ENCODE measurements around the gene MGAM2.

Gene MGAM2

DNA sequence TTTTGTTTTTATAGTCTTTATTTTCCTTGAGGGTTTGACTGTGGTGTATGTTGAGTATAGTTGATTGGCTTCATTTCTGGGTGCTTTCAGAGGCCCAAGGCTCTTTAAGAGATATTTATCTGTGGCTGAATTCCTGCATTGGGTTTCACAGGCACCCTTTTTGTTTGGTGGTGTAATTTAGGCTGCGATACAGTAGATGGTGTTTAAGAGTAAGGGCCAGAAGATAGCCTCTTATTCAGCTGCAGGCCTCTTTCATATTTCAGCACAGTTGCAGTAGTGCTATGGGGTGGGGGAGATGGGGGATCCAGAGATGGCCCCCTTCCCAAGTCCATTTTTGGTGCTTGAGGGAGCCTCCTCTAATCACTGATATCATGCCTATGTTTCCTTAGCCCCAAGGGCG, 69.7 kb downstream of the MGAM2 start:
- no peaks in the 10 kb centered on the region for H3K36me3 ChIP-seq (ENCODE audit: control insufficient read depth, insufficient read depth, low read length)
- H3K27me3 ChIP-seq (ENCODE audit: control insufficient read depth, insufficient read depth, low read length): no peaks in the 10 kb centered on the region
- H3K9me3 ChIP-seq (ENCODE audit: control insufficient read depth, insufficient read depth, low read length): no peaks in the 10 kb centered on the region
- H3K4me3 ChIP-seq (ENCODE audit: low read depth, low read length): no peak overlapping the region
- H3K4me1 ChIP-seq (ENCODE audit: control insufficient read depth, insufficient read depth, low read length): no peaks in the 10 kb centered on the region
- H3K9ac ChIP-seq (ENCODE audit: low read depth, low read length): no peak overlapping the region

DNA sequence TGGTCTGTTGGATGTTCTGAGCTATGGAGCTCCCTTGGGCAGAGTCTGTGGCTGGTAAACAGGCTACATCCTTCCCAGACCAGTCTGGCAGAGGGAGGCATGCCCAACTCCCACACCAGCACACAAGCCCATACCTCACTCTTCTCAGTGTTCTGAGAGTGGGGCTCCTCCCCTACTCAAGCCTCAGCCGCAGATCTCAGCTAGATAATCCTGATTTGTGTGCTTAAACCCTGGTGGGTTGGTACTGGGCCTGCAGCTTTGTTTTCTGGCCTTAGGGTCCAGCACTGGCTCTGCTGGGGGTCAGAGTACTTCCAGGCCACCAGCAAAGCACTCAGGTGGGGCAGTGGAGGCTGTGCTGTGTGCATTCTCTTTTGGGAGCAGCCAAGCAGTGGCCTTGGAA, 70.4 kb downstream of the MGAM2 start:
- H3K27me3 ChIP-seq (ENCODE audit: control insufficient read depth, insufficient read depth, low read length): no peaks in the 10 kb centered on the region
- no peaks in the 10 kb centered on the region for H3K9me3 ChIP-seq (ENCODE audit: control insufficient read depth, insufficient read depth, low read length)
- H3K9ac ChIP-seq (ENCODE audit: low read depth, low read length): no peak overlapping the region
- no peaks in the 10 kb centered on the region for H3K36me3 ChIP-seq (ENCODE audit: control insufficient read depth, insufficient read depth, low read length)
- no peaks in the 10 kb centered on the region for H3K4me1 ChIP-seq (ENCODE audit: control insufficient read depth, insufficient read depth, low read length)
- H3K4me3 ChIP-seq (ENCODE audit: low read depth, low read length): no peak overlapping the region

DNA sequence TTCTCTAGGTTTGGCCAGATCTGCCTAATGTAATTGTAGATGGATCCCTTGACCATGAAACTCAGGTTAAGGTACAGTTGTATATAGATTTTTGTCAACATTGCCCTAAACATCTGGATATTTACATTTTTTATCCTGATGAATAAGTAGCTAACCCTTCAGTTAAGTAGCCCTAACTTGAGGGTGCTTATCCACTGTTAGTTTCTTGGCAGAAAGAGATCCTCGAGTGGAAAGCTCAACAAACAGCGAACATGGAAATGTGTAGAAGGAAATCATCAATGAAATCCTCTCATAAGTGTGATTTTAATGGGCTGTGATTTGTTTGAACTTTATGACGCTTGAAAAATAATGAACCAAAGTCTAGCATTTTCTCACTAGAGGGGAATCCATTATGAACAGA, 73.6 kb downstream of the MGAM2 start:
- Histone ChIP-seq H3K27me3 (ENCODE audit: control insufficient read depth, insufficient read depth, low read length) (no peaks in the 10 kb centered on the region), H3K4me1 (ENCODE audit: control insufficient read depth, insufficient read depth, low read length) (no peaks in the 10 kb centered on the region), H3K4me3 (ENCODE audit: low read depth, low read length) (no peak overlapping the region), H3K9ac (ENCODE audit: low read depth, low read length) (no peak overlapping the region), H3K36me3 (ENCODE audit: control insufficient read depth, insufficient read depth, low read length) (no peaks in the 10 kb centered on the region), H3K9me3 (ENCODE audit: control insufficient read depth, insufficient read depth, low read length) (no peaks in the 10 kb centered on the region)

DNA sequence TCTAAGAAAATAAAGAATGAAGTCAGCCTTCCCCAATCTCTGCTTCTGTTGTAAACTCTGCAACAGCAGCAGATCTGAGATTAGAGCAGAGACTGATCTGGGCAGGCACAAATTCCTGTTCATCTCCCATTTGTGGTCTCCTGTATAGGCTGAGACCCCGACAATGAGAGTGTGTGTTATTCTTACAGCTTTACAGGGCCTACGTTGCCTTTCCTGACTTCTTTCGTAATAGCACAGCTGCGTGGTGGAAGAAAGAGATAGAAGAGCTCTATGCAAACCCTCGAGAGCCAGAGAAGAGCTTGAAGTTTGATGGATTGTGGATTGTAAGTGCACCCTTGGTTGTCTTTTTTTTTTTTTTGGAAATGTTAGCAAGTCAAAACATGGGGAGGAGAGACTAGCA, 74.3 kb downstream of the MGAM2 start:
- Histone ChIP-seq H3K27me3 (ENCODE audit: control insufficient read depth, insufficient read depth, low read length) (no peaks in the 10 kb centered on the region), H3K9ac (ENCODE audit: low read depth, low read length) (no peak overlapping the region), H3K4me3 (ENCODE audit: low read depth, low read length) (no peak overlapping the region), H3K9me3 (ENCODE audit: control insufficient read depth, insufficient read depth, low read length) (no peaks in the 10 kb centered on the region), H3K4me1 (ENCODE audit: control insufficient read depth, insufficient read depth, low read length) (no peaks in the 10 kb centered on the region), H3K36me3 (ENCODE audit: control insufficient read depth, insufficient read depth, low read length) (no peaks in the 10 kb centered on the region)

DNA sequence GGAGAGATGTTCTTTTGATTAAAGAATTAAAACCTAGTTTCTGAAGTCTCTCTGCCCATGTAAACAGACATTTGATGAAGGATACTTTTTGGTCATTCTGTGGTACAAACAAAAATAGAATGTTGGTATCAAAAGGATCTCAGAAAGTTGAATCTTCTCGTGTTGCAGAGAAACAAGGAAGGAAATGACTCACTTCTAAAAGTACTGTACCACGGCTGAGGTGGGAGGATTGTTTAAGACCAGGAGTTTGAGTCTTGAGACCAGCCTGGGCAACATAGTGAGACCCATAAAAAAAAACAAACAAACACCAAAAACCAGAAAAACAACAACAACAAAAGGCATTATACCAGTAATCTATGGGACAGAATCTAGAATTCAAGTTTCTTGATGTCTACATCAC, 76.6 kb downstream of the MGAM2 start:
- no peaks in the 10 kb centered on the region for H3K36me3 ChIP-seq (ENCODE audit: control insufficient read depth, insufficient read depth, low read length)
- no peaks in the 10 kb centered on the region for H3K4me1 ChIP-seq (ENCODE audit: control insufficient read depth, insufficient read depth, low read length)
- H3K27me3 ChIP-seq (ENCODE audit: control insufficient read depth, insufficient read depth, low read length): no peaks in the 10 kb centered on the region
- H3K9ac ChIP-seq (ENCODE audit: low read depth, low read length): no peak overlapping the region
- H3K4me3 ChIP-seq (ENCODE audit: low read depth, low read length): no peak overlapping the region
- no peaks in the 10 kb centered on the region for H3K9me3 ChIP-seq (ENCODE audit: control insufficient read depth, insufficient read depth, low read length)

DNA sequence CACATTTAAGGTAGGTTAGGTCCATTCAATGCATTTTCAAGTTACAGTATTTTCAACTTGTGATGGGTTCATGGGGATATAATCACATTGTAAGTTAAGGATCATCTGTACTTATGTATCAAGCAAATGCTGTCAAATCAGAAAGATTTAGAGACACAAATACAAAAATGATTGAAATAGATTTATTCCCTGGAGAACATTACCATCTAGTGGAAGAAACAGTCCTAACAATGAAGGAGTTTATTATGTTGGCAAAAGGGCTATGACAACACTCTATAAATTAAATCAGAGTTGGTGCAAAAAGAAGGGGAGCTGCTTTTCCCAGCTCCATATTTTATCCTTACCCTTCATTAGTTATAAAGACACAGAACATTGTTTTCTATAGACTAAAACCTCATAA, 77.3 kb downstream of the MGAM2 start:
- Histone ChIP-seq H3K36me3 (ENCODE audit: control insufficient read depth, insufficient read depth, low read length) (no peaks in the 10 kb centered on the region), H3K27me3 (ENCODE audit: control insufficient read depth, insufficient read depth, low read length) (no peaks in the 10 kb centered on the region), H3K4me1 (ENCODE audit: control insufficient read depth, insufficient read depth, low read length) (no peaks in the 10 kb centered on the region), H3K9me3 (ENCODE audit: control insufficient read depth, insufficient read depth, low read length) (no peaks in the 10 kb centered on the region), H3K4me3 (ENCODE audit: low read depth, low read length) (no peak overlapping the region), H3K9ac (ENCODE audit: low read depth, low read length) (no peak overlapping the region)

DNA sequence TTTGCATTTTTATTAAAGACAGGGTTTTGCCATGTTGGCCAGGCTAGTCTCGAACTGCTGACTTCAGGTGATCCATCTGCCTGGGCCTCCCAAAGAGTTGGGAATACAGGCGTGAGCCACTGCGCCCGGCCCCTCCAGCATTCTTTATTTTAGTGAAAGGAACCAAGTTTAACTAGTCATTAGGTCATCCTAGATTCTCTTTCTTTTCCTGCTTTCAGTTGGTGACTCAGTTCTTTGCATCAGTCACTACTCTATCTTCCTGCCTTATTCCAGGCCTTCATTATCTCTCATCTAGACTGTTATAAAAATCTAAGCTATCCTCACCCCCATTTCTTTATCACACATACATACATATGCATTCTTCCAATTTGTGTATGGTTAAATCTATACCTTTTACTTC, 82.7 kb downstream of the MGAM2 start:
- H3K4me3 ChIP-seq (ENCODE audit: low read depth, low read length): no peak overlapping the region
- no peaks in the 10 kb centered on the region for H3K4me1 ChIP-seq (ENCODE audit: control insufficient read depth, insufficient read depth, low read length)
- no peaks in the 10 kb centered on the region for H3K9me3 ChIP-seq (ENCODE audit: control insufficient read depth, insufficient read depth, low read length)
- H3K36me3 ChIP-seq (ENCODE audit: control insufficient read depth, insufficient read depth, low read length): no peaks in the 10 kb centered on the region
- no peaks in the 10 kb centered on the region for H3K27me3 ChIP-seq (ENCODE audit: control insufficient read depth, insufficient read depth, low read length)
- no peak overlapping the region for H3K9ac ChIP-seq (ENCODE audit: low read depth, low read length)

DNA sequence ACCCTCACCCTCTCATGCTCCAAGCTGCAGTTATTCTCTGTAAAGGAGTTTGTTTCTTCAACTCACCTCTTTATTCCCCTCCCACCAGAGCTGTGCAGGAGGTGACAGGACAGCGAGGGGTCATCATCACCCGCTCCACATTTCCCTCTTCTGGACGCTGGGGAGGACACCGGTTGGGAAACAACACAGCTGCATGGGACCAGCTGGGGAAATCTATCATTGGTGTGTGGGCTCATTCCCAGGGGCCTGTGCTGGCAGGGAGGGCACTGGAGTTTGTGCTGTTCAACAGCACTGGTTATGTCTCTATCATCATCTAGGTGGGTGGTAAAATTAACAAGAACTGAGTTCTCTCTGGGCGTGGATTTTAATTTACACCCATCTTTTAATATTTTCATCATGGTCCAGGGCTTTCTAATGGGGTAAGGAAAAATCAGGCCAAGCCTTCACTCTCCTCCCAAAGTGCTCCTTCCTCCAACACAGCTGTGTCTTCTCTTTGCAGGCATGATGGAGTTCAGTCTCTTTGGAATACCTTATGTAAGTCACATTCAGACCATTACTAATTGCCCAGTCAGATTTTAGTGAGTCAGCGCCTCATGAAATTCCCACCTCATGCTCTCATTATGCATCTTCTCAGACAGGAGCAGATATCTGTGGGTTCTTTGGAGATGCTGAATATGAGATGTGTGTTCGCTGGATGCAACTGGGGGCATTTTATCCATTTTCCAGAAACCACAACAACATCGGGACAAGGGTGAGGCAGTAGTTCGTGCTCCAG, 84.7 kb downstream of the MGAM2 start:
- Histone ChIP-seq H3K9ac (ENCODE audit: low read depth, low read length) (no peak overlapping the region), H3K4me1 (ENCODE audit: control insufficient read depth, insufficient read depth, low read length) (no peaks in the 10 kb centered on the region), H3K36me3 (ENCODE audit: control insufficient read depth, insufficient read depth, low read length) (no peaks in the 10 kb centered on the region), H3K9me3 (ENCODE audit: control insufficient read depth, insufficient read depth, low read length) (no peaks in the 10 kb centered on the region), H3K27me3 (ENCODE audit: control insufficient read depth, insufficient read depth, low read length) (no peaks in the 10 kb centered on the region), H3K4me3 (ENCODE audit: low read depth, low read length) (no peak overlapping the region)

DNA sequence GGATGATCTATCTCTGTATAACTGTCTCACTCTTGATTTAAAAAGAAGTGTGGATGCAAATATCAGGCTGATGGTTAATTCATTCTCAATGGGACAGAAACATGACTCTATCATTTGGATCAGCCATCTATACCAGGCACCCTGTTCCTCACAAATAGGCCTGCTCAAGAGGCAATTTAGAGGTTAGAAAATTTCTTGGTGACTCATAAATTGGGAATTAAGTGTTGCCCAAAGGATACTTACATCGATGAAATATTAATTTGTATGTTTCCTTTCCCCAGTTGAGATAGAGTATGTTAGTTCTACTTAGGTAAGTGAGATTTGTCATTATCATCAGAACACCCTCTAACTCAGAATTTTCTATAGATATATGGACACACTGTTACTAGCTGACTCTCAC, 88.7 kb downstream of the MGAM2 start:
- H3K36me3 ChIP-seq (ENCODE audit: control insufficient read depth, insufficient read depth, low read length): no peaks in the 10 kb centered on the region
- H3K9me3 ChIP-seq (ENCODE audit: control insufficient read depth, insufficient read depth, low read length): no peaks in the 10 kb centered on the region
- no peaks in the 10 kb centered on the region for H3K4me1 ChIP-seq (ENCODE audit: control insufficient read depth, insufficient read depth, low read length)
- H3K27me3 ChIP-seq (ENCODE audit: control insufficient read depth, insufficient read depth, low read length): no peaks in the 10 kb centered on the region
- no peak overlapping the region for H3K4me3 ChIP-seq (ENCODE audit: low read depth, low read length)
- no peak overlapping the region for H3K9ac ChIP-seq (ENCODE audit: low read depth, low read length)

DNA sequence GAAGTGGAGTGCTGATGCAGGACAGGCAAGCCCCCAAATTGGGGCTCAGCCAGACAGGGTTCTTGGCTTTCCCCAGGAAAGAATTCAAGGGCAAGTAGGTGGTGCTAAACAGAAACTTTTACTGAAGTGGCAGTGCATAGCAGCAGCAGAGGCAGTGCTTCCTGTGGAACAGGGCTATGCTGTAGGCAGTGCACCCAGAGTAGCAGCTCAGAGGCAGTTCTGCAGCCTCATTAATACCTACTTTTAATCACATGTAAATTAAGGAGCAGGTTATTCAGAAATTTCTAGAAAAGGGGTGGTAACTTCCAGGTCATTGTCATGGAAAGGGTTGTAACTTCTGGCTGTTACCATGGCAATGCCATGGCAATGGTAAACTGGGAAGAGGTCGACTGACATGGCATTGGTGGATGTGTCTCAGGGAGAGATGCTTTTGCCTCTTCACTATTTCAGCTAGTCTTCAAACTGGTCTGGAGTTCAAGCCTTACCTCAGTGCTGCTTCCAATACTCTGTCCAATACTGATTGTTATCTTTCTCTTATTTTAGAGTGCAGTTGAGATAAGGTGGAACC, 117.1 kb downstream of the MGAM2 start:
- Histone ChIP-seq H3K9ac (ENCODE audit: low read depth, low read length) (no peak overlapping the region), H3K36me3 (ENCODE audit: control insufficient read depth, insufficient read depth, low read length) (no peaks in the 10 kb centered on the region), H3K4me1 (ENCODE audit: control insufficient read depth, insufficient read depth, low read length) (no peaks in the 10 kb centered on the region), H3K27me3 (ENCODE audit: control insufficient read depth, insufficient read depth, low read length) (peaks cover 6% of the 10 kb centered on the region), H3K4me3 (ENCODE audit: low read depth, low read length) (no peak overlapping the region), H3K9me3 (ENCODE audit: control insufficient read depth, insufficient read depth, low read length) (no peaks in the 10 kb centered on the region)

DNA sequence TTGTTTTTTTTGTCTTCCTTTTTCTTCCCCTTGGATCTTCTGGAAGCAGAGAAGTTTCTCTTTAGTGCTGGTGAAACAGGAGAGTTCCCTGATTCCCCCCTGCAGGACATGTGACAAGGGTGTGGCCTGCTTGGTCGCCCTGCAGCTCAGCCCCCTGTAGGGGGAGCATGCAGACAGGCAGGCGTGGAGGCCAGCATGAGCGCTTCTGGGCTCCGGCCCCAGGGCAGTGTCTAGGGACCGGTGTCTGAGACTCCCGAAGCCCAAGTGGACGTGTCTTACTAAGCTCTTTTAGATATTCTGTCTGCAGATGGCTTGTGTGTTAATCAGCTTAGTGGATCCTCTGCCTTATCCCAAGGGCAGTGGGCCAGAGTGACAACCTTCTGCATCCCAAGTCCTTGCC, 120.2 kb downstream of the MGAM2 start:
- H3K9ac ChIP-seq (ENCODE audit: low read depth, low read length): no peak overlapping the region
- peaks cover 6% of the 10 kb centered on the region for H3K27me3 ChIP-seq (ENCODE audit: control insufficient read depth, insufficient read depth, low read length)
- no peaks in the 10 kb centered on the region for H3K9me3 ChIP-seq (ENCODE audit: control insufficient read depth, insufficient read depth, low read length)
- no peaks in the 10 kb centered on the region for H3K4me1 ChIP-seq (ENCODE audit: control insufficient read depth, insufficient read depth, low read length)
- no peaks in the 10 kb centered on the region for H3K36me3 ChIP-seq (ENCODE audit: control insufficient read depth, insufficient read depth, low read length)
- no peak overlapping the region for H3K4me3 ChIP-seq (ENCODE audit: low read depth, low read length)

DNA sequence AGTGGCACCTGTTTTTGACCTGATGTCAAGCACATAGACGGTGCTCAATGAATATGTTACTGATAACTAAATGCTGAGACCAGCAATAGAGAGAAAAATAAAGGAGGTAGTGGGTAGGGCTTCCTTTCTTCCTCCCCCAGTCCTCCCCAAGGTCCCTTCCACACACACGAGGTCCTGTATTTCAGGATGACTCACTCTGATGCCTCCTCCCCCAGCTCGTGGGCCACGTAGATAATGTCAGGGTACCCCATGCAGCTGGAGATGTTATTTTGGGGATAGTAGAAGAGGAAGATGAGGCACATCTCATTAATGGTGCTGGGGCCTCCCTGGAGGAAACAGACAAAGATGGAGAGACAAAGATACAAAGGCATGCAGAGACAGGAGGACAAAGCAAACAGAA, 129.0 kb downstream of the MGAM2 start:
- H3K9me3 ChIP-seq (ENCODE audit: control insufficient read depth, insufficient read depth, low read length): no peaks in the 10 kb centered on the region
- no peak overlapping the region for H3K4me3 ChIP-seq (ENCODE audit: low read depth, low read length)
- H3K36me3 ChIP-seq (ENCODE audit: control insufficient read depth, insufficient read depth, low read length): no peaks in the 10 kb centered on the region
- H3K9ac ChIP-seq (ENCODE audit: low read depth, low read length): no peak overlapping the region
- H3K27me3 ChIP-seq (ENCODE audit: control insufficient read depth, insufficient read depth, low read length): no peaks in the 10 kb centered on the region
- no peaks in the 10 kb centered on the region for H3K4me1 ChIP-seq (ENCODE audit: control insufficient read depth, insufficient read depth, low read length)
